HG03045 (cell line): ENCODE measurements around the gene SHC3.

Experiments
- ATAC-seq: cut with Tn5 transposase; IDR thresholded peaks from one replicate; pipeline ENCODE4 v1.9.1; 2021; ENCODE audit warnings: mild to moderate bottlenecking, moderate library complexity; ENCODE audit not compliant: unreplicated experiment

SHC3 gene

DNA sequence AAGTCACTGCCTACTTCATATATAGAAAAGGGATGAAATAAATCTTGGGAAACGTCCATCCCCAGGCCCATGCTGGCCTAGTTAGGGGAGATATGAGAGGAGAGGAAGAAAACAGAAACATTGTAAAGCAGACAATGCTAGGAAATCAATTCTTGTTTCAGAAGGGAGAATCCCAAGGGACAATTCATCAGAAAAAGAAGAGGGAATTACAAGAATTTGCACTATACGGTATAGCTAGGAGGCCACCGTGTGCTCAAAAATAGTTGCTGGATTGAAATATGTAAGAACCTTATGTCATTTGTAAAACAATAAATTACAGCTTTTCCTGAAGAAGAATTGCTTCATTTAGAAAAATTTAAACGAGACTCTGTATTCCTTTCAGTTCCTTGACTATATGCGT, 8.3 kb upstream of the SHC3 start:
- no peak for ATAC-seq

- ATAC-seq, result no peak
Observed at GRCh38 chr9:89185980-89186379, 7.4 kb upstream of the SHC3 start.

DNA sequence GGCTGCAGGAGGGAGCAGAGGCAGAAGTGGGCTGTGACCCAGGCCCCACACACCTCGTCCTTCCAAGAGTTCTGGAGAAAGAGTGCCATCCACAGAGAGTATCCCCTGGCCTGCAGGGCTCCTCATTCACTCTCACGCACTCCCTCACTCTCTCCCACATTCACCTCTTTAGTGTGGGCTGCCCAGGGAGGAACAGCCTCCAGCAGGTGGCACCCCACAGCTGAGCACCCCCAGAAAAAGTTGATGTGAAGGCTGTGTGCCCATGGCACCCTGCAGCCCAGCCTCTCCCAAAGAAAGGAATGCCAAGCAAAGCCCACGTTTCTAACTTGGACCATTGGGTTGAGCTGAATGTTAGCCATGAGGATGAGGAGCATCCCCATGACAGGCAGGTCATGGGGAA, 4.5 kb upstream of the SHC3 start:
- no peak for ATAC-seq

DNA sequence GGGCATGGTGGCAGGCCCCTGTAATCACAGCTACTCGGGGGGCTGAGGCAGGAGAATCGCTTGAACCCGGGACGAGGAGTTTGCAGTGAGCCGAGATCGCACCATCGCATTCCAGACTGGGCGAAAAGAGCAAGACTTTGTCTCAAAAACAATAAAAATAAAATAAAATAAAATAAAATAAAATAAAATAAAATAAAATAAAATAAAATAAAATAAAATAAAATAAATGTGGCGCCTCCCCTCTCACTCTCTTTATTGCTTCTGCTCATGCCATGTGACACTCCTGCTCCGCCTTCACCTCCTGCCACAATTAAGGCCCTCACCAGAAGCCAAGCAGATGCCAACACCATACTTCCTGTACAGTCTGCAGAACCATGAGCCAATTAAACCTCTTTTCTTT, 3.8 kb upstream of the SHC3 start:
- ATAC-seq, result no peak

- no peak for ATAC-seq
Observed at GRCh38 chr9:89179895-89180734, 1.5 kb upstream of the SHC3 start.

- no peak for ATAC-seq
Observed at GRCh38 chr9:89179540-89179894, 899 bp upstream of the SHC3 start.

- no peak for ATAC-seq
Observed at GRCh38 chr9:89178830-89179539, 367 bp upstream of the SHC3 start.

DNA sequence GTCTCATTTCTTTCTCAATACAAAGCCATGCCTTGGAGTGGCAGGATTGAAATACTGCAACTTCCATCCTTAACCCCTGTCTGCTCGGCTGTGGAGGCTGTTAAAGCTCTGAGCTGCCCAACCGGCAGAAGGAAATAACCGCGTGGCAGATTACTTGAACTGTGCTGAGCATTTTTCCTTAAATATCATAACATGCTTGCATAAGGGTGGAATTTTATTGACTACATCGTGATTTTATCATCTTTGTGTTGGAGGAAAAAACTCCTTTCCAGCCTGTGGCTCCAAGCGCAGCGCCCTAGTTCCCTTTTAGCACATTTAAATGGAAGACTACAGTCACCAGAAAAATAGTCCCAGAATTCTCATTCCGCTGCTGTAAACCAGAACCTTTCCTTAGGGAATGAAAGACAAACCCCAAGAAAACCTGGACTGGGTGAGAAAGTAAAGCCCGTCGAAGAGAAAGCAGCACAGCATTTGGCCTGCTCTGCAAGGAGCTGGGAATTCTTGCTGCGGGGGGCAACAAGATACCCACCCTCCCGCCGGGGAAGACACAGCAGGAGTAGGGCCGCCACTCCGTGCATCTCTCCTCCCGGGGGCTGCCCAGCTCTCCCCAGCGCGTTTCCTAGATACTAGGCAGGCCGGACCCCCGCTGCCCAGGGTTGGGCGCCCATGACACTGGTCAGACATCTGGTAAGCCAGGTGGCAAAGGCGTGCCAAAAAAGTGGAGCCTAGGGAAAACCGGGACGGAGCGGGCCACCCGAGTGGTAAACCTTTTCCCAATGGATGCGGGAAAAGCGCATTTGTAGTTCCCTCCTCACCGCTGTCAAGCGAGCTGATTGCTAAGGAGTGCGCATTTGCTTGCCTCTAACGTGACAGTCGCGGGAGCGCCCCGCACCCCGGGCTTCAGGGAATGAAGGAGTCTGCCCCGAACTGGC, 1.3 kb downstream of the SHC3 start:
- ATAC-seq, result no peak

GRCh38 chr9:89175828-89176261, 2.8 kb downstream of the SHC3 start:
- no peak for ATAC-seq

DNA sequence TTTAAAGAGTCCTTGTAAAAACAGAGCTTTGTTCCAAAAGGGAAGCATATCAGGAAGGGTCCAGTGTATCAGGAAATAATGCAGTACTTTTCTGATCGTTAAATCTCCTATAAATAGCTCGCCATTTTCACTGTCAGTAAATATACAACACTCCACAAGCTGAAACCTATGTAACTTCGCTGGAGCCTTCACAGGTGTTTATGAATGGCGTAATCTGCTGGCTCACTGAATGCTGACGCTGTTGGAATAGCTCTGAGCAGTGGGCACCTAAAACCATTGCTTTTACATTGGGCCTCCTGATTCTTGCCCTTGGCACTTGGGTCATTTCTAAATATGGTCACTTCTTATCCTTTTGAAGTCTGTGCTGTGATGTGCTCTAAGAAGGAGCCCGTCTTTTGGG, 4.3 kb downstream of the SHC3 start:
- no peak for ATAC-seq

DNA sequence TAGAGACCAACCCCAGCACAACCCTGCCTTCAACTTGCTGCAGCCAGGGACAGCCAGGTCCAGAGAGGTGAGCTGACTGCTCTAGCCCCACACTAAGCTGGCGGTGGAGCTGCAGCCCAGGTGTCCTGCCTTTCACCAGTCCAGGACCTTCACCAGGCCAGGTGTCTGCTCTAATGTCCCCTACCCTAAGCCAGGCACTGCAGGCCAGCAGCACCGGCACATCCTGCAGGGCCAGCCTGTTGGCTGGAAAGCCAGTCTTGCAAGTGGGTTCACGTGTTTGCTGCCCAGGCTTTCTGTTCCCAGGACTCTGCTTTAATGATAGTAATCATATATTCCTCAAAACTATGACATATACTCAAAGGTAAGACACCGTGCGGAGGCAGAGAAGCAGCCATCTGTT, 5.5 kb downstream of the SHC3 start:
- no peak for ATAC-seq

DNA sequence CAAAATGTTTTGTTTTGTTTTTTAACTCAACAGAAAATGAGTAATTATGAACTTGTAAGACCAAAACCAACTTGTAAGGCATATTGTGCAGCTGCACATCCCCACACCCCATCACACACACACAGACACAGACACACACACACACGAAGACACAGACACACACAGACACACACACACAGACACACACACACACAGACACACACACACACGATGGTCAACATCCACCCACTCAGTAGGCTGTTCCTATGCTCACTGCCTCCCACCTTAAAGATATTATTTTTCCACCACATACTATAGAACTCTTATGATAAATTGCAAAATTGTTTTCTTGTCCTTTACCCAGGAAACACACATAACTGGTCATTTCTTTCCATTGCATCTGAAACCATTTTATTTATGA, 6.2 kb downstream of the SHC3 start:
- ATAC-seq, result no peak

- no peak for ATAC-seq
Observed at GRCh38 chr9:89171693-89172092, 6.9 kb downstream of the SHC3 start.

- no peak for ATAC-seq
Observed at GRCh38 chr9:89171231-89171630, 7.4 kb downstream of the SHC3 start.

- no peak for ATAC-seq
Observed at GRCh38 chr9:89168901-89169813, 9.5 kb downstream of the SHC3 start.

- ATAC-seq, result no peak
Observed at GRCh38 chr9:89167788-89168187, 10.8 kb downstream of the SHC3 start.

- ATAC-seq, result no peak
Observed at GRCh38 chr9:89166852-89167251, 11.8 kb downstream of the SHC3 start.

DNA sequence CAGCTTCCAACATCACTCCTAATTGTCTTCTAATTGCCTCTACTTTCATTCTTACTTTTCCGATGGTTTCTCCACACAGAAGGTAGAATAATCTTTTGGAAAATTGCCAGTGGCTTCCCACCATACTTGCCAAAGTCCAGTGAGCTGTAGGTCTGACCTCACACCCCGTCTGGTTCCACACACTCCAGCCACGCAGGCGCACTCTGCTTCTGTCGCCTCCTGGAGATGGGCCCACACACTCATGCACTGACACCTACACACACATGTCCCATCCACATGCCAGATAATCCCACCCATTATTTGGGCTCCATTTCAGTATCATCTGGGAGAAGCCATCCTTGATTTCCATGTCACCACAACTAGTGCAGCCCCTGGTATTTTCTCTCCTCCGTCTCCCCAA, 12.7 kb downstream of the SHC3 start:
- no peak for ATAC-seq

GRCh38 chr9:89165341-89165740, 13.3 kb downstream of the SHC3 start:
- no peak for ATAC-seq

GRCh38 chr9:89161221-89161620, 17.4 kb downstream of the SHC3 start:
- ATAC-seq, result no peak
